ENCODE results near the gene IL1R2.

The IL1R2 gene

DNA sequence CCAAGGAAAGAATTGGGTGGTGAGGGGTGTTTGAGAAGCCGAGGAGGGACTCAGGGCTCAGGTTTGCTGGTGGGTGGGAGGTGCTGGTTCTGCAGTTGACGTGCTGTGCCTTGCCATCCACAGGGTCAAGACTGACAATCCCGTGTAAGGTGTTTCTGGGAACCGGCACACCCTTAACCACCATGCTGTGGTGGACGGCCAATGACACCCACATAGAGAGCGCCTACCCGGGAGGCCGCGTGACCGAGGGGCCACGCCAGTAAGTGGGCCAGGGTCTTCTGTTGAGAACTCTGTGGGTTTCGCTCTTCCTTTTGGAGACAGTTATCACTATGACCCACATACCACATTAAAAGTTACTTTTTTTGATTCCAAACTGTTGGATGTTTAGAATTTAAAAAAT is 32.6 kb downstream of the IL1R2 start:
- DNase-seq, result no peak

DNA sequence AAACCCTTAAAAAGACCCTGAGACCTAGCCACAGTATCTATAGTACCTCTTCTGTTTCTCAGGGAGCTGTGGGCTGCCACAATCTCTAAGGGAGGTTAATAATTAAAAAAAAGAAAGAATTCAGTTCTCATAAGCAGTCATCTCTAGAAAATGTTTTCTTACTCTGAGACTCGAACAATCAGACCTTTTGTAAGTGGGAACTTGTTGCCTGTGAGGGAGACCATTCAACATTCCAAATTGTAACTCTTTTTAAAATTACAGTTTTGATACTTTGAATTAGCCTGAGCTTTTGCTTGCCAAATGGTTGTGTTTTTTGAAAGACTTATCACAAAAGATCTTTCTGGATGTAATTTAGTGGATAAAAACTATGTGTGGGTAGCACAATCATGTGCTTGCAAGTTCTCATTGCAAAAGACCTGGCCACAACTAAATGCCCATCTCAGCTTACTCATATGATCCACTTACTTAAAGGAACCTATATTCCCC is 33.3 kb downstream of the IL1R2 start:
- DNase-seq, result no peak

DNA sequence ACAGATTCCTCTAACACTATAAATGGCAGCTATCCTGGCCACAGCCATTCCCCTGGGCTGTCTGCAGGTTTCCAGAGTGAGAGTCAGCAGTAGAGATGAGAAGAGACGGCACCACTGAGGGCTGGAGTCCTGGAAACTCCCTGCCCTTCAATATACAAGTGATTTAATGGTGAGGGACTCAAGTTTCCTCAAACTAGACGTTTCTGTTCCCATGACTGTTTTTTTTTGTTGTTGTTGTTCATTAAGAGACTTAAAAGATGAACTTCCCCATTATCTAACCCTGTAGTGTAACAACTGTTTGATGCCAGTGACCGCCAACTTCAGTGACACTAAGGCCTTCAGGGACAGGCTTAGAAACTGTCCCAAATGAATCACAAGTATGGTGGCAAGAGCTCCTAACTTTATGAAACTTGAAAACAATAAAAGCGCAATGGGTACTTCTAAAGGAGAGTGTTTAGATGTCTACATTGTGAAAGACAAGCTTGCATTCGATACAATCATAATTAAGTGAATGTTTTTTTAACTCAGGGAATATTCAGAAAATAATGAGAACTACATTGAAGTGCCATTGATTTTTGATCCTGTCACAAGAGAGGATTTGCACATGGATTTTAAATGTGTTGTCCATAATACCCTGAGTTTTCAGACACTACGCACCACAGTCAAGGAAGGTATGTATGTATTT is 34.0 kb downstream of the IL1R2 start:
- DNase-seq, result no peak

DNA sequence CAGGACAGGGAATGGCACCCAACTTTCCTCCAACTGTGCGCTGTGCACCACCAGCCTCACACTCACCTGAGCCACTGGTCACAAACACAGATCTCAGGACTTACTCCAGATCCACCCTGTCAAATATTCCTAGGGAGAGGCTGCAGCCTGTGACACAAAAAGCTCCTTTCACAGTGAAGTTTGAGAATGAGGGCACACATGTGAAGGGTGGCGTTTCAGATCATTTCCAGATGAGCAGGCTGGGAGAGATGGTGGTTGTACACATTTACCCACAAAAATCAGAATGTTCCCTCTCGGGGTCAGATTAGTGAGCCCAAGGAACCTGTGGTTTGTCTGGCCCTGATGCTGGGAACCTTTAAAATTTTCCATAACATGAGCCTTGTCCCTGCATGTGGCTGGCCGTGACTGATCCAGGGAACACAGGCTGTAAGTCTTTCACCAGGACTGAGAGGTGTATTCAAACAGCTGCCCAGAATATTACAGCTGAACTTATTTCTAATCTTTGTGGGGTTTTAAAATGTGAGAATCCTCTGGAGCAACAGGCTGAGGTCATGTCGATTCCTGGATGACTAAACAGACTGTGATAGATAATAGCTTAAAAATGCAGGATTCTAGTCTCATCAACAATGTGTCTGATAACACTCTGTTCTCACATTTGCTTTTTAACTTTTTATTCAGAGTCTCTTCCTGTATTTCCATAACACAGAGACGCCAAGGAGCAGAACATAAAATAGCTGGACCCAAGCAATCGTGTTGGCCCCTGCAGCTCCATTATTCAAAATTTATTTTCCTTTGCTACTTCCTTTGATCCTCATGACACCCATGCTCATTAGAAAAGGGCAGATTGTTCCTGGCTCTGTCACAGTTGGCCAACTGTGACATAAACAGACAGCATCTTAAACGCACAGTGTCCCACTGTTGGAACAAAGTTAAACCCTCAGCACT is 35.5 kb downstream of the IL1R2 start:
- DNase-seq, result no peak

DNA sequence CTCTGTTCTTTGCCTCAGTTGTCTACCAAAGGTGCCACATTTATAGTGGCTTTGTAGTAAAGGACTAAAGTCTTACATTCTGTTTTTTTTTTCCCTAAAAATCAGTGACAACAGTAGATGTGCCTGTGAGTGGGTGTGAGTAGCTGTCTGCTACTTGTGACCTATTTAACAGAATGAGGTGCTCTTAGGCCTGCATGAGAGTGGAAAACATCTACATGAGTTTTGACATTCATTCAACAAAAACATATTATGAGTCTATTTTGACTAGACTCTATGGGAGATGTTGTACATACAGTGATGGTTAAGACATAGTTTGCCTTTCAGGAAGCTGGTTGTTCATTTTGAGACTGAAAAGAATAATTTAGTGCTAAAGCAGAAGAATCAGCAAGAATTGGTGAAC is 36.7 kb downstream of the IL1R2 start:
- no peak for DNase-seq

DNA sequence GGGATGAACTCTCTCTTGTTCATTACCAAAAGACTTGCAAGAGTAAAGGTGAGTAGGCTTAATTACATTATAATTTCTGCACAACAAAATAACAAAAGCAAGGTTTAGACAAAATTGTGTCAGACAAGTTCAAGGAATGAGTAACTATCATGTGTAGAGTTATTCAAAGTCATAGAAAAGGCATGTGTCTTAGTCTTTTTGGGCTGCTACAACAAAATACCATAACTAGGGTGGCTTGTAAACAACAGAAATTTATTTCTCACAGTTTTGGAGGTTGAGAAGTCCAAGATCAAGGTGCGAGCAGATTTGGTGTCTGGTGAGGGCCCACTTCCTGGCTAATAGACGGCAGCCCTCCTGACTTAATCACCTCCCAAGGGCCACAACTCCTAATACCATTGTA is 37.6 kb downstream of the IL1R2 start:
- DNase-seq, result no peak

DNA sequence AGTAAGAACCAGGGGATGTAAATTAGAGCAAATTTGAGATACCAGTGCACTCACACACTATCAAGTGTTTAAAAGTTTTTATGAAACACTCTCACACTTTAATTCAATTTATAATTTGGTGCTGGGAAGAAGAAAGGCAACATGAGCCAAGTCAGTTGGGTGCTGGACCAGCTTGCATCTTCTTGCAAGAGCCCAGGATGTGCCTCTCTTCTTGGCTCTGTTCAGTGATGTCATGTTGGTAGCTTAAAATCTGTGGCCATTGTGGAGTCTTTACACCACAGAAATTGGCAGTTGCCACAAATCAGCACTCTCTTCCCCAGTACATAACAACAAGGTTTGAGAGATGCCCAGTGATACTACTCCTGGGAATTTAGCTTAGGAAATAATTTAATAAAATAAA is 38.2 kb downstream of the IL1R2 start:
- DNase-seq, result no peak

DNA sequence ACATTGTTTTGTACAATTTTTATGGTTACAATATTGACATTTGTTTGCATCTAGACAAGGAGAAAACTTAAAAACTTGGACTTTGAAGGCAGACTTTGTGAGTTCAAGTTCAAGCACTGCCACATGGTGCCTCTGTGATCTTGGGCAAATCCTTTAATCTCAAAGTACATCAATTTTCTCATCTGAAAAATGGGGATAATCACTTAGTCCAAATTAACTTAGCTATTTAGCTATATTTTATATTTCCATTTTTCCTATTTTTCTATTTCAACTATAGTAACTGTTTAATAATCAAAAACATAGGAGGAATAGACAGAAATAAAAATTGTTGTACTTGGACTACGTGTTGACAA is 38.7 kb downstream of the IL1R2 start:
- no peak for DNase-seq

DNA sequence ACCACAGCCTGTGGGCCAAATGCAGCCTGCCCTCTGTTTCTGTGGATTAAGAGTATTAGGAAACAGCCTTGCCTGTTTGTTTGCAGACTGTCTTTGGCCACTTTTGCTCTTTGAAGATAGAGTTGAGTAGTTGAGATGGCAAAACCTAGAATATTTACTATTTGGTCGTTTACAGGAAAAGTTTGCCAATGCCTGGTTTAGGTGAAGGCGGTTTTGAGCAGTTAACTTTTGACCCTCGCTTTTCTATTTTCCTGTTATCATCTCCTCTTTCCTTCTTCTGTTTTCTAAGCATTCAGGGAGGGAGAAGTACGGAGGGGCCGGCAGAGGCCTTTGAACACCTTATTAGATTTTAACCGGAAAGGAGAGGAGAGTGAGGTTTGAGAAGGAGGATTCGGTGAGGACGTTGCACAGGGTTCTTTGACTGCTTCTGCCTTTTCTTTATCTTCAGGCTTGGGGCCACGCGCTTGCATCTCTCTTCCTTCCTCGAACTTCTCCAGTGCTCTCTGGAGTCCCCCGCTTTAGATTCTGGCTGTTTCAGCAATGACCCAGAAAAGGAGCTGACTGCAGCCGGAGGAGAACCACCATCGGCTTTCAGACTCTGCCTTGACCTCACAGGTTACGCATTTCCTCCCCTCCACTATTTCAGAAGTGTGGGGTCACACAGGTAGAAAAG is 39.2 kb downstream of the IL1R2 start:
- no peak for DNase-seq

DNA sequence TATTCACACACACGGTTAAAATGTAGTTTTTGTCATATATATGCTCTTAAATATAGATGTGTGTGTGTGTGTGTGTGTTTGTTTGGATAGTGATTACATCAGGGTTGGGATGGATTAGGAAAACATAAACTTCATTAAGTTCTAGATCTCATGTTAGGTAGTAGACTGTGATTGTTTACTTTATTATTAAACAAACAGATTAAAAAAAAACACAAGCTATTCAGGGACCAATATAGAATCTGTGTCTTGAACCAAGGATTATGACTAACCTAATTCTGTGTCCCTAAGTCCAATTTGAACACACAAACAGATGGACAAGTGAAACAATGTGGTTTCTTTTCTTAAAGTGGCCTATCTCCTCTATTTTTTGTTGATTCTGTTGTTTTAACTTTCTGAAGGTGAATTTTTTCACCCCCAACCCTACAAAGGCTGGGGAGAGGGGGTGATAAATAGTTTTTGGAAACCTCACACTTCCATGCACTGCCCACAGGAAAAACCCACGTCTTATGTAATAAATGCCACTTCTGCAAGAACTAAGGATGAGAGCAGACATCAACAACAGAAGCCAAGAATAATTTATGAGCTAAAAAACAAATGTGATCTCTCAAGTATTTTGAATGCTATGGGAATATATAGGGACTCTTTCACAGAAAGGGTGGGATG is 40.7 kb downstream of the IL1R2 start:
- no peak for DNase-seq

DNA sequence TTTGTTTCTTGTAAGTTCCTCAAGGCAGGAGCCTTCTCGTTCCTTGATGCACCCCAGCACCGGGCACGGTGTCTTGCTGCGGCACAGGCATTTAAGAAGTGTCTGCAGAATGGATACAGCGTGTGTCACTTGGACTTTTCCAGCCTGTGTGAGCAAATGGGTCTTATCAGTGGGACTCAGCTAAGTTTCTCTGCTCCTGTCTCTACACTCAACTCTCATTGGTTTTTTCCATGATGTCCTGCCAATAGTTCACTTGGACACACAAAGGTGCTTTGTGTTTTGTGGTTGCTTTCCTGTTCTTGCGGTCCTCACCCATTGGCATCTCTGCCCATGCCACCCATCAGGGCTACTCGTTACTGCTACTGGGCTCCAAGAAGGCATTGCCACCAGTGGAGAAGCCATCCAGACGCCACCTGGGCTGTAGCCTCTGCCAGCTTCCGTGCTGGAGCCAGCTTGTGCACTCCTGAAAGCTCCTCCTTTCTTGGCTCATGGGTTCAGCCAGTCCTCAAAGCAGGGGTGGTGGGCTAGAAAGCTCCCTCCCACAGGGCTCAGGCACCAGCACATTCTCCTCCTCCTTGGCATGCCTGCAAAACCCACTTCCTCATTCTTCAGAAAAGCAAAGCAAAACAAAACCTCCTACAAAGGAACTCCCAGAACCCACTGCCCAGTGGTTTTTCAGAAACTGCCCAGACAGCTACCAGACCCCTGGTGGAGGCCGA is 41.4 kb downstream of the IL1R2 start:
- no peak for DNase-seq

DNA sequence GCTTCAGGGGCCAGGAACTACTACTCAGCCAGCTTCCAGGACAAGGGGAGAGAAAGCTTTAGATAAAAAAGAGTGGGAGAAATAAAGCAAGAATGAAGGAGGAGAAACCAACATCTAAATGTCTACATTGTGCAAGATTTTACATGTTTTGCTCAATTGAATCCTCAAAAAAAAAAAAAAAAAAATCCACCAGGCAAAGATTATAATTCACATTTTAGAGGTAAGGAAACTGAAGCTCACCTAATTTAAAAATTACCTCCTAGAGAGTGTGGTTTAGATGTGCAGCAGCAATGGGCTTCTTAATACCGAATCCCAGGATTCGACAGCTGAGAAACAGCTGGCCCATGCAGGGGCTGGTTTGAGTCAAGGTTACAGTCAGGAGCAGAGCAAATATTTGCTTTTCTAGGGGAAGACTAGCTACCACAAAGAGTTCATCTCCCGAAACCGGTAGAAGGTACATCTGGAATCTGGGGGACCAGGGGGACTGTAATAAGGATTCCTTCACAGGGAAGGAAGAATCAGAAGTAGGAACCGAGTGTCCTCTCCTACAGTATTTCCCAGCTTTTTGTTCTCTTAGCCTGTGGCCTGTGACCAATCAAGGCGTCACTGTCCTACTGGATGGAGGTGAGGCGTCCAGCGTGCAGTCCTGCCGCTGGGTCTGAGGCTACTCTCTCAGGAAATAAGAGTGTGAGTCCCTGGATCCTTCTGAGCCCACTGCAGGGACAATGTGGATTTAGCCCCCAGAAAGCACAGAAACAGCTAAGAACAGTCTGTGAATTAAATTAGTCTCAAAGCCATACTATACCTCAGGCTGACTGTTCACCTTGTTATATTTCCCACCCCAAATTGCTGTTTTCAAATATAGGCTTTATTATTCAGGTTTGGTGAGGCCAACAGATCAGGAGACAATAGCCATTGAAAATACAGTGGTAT is 42.3 kb downstream of the IL1R2 start:
- no peak for DNase-seq

DNA sequence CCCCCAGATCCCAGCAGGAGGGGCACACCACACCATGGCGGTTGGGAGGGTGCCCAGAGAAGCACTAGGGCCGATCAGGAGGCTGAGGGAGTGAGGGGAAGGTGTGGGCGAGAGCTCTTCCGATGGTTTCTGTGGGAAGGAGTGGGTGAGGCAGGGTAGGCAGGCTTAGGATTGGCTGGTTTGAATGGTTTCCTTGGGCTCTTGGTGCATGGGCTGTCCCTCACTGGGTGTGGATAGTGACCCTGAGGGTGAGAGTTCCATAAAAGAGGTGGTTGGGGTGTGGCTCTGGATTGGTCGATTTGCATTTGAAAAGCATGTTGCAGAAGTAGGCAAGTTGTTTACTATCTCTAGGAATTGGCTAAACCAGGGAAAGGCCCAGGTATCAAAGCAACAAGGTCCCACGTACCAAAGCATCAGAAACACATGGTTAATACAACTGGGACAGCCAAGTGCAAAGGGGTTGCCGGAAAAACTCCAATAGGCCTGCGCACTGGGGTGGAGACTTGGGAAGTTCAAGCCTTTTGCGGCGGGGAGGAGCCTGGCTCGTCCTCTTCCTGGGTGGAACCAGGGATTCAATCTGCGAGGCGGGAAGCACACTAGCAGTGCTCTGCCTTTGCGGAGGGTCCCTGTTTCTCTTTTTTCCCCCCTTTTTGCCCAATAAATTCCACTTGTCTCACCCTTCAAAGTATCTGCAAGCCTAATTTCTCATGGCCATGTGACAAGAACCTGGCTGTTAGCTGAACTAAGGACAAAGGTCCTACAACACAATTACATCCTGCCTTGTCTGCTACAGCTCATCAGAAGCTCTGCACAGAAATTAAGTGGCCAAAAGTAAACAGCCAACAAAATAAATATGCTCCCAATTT is 43.2 kb downstream of the IL1R2 start:
- no peak for DNase-seq

DNA sequence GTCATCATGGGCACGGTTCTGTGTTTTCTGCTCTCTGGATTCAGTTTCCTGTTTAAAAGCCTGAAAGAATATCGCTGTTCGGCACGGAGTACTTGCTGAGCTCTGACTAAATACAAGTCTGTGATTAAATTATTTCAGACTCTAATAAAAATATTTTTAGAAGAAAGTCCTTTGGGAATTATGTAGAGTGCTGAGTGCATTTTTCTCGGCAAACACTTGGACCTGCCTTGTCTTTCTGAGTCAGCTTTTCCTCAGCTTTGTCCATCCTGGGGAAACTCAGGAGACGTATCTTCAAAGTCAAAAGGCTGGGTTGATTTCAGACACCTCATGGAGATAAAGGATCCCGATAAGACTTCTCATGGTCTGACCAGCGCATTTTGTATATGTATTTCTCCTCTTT is 45.9 kb downstream of the IL1R2 start:
- no peak for DNase-seq

DNA sequence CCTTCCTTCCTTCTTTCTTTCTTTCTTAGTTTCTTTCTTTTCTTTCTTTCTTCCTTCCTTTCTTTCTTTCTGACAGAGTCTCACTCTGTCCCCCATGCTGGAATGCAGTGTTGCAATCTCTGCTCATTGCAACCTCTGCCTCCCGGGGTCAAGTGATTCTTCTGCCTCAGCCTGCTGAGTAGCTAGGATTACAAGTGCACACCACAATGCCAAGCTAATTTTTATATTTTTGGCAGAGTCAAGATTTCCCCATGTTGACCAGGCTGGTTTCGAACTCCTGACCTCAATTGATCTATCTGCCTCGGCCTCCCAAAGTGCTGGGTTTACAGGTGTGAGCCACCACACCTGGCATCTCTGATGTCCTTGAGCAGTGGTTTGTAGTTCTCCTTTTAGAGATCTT is 48.5 kb downstream of the IL1R2 start:
- DNase-seq, result no peak

DNA sequence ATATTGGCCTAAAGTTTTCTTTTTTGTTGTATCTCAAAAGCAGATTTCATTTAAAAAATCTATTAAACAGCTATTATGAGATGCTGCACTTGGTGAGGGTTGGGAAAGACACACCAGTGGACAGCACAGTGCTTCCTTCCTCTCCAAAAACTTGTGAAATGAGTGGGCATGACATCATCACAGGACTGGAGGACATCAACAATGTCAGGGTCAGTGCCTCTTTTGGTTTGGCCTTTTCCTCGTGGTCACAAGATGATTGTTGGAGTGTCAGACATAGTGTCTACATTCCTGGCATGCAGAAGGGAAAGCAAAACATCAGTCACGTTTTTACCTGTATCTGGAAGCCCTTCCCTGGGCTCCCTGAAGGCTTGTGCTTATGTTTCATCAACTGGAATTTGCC is 49.6 kb downstream of the IL1R2 start:
- DNase-seq, result no peak

DNA sequence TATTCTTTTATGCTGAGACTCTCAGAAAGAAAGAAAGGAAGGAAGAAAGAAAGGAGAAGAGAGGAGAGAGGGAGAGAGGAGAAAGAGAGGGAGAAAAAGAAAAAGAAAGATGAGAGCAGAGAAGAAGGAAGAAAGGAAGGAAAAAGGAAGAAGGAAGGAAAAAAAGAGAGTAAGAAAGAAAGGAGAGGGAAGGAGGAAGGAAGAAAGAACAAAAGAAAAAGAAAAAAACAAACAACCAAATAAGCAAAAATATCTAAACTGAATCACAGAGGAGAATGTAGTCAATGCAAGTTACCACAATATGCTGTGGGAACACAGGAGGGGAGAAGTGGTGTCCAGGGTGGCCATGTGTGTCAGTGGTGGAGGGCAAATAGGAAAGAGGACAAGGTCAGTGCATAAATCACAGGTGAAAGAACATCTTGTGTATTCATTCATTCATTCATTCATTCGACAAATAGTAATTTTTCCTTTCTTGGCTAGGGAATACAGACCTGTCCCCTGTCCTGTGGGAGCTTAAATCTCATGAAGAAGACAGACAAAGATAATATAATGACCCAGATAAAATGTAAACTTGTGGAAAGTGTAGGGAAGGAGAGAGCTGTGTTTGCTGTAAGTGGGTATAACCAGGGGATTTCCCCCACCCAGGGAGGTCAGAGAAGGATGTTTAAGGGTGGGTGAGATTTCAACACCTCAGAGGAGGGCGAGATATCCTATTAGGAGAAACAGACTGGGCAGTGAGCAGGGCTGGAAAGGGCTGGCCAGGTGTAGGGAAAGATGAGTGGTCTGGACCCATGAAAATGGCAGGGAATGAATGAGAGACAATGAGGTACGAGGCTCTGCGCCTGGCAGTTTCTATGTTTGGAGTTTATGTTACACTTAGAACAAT is 50.7 kb downstream of the IL1R2 start:
- DNase-seq, result no peak

DNA sequence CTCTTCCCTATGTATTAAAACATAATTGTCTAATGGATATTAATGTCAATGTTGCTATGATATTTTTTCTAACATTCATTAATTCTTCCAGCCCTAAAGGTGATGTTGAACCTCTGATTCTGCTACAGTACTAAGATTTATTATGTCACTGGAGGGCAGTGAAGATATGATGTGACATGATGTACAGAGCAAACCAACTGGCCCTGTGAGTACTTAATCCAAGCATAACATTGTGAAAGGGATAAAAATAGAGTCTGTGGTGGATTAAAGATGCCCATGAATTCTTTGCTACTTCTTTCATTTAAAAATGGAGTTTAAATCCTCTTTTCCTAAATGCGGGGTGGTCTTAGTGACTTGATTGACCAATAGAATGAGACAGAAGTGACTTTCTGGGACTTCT is 51.8 kb downstream of the IL1R2 start:
- DNase-seq, result no peak

DNA sequence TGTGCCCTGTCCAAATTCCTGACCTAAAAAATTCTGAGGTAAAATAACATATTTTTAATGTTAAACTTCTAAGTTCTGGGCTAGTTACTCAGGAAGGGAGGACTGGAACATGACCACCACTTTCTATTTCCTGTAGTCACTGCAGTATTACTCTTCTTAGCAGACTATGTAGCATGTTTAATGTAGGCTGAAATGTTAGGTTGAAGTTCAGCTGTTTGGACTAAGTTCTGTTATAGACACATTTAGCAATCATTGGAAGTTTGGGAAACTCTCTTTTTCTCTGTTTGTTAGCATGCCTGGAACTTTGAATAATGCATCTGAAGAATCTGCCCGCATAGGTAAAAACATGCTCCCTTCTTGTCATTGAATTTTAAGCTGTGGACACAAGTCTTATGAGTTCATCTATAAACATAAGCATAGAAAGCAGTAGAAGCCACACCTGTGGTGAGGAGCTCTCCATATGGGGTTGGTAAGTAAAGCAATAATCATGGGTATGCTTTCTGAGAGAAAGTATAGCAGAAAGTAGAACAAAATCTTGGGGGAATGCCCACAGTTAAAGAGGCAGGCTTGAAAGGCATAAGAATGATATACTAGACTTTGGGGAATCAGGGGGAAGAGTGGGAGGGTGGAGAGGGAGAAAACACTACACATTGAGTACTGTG is 52.6 kb downstream of the IL1R2 start:
- no peak for DNase-seq

Data from NCI-H1694 (cell line).